Esophagus squamous epithelium (tissue), 5 donors: Measurements from ENCODE around the gene RASAL2. TPM values are rescaled to one million over a fixed set of nuclear protein-coding genes. Genes with fewer than 3 reads are reported as not detected.

Experiments
- DNase-seq: peaks from one replicate; lab custom pipeline; 2025; lab: John Stamatoyannopoulos, UW
- H3K27ac ChIP-seq, 4 donors: fragments of 200-600 bp; sonication (generic); one replicate each; pipeline ENCODE4 v1.5.1; 2016 to 2019; ENCODE audit warnings: mild to moderate bottlenecking in 1 of 4
- H3K27me3 ChIP-seq, 4 donors: fragments of 200-600 bp; sonication (generic); 1 replicate in 3 of 4; 2 replicates in 1 of 4; pipeline versions ENCODE4 v1.5.1 to v1.6.0; 2017 to 2021; ENCODE audit warnings: antibody characterized with exemption in 1 of 4
- H3K36me3 ChIP-seq, 3 donors: fragments of 200-600 bp; sonication (generic); one replicate each; pipeline ENCODE4 v1.5.1; 2016 to 2019
- H3K4me1 ChIP-seq, 3 donors: fragments of 200-600 bp; sonication (generic); one replicate each; pipeline ENCODE4 v1.5.1; 2017 to 2019
- H3K4me3 ChIP-seq, 4 donors: fragments of 200-600 bp; sonication (generic); 1 replicate in 3 of 4; 2 replicates in 1 of 4; pipeline ENCODE4 v1.5.1; 2016 to 2019; ENCODE audit warnings: mild to moderate bottlenecking in 2 of 4, moderate library complexity in 1 of 4
- H3K9me3 ChIP-seq, 3 donors: fragments of 200-600 bp; sonication (generic); one replicate each; pipeline ENCODE4 v1.5.1; 2016 to 2019
- POLR2A ChIP-seq, 4 donors: fragments of 450-650 bp; IDR thresholded peaks; one replicate each; pipeline ENCODE4 v1.6.1; 2017; ENCODE audit warnings: antibody characterized with exemption in 4 of 4, mild to moderate bottlenecking in 4 of 4, moderate library complexity in 3 of 4
- WGBS, 2 donors: methylation state at CpG; one replicate each; pipeline ENCODE4 v1.1.5; 2018; 5-methylcytosine and 5-hydroxymethylcytosine counted together
- intact Hi-C: fragments of 100-400 bp; cut with DNase I; formaldehyde crosslinking; loops from one replicate; pipeline ENCODE4 v1.15.0; 2022
- total RNA-seq, 4 donors: library from RNA; depleted of rRNA; stranded (reverse); fragments of >200 nt; gene quantifications; one replicate each; pipeline ENCODE4 v1.1.0, GENCODE V29; 2016
- TF ChIP-seq, protein P1 (sequence below), 6 experiments: fragments of 450-650 bp in 4 of 6; fragments of 200-600 bp in 2 of 6; sonication (generic) in 2 of 6; IDR thresholded peaks; one replicate each; pipeline ENCODE4 v1.5.1; 2016 to 2019; ENCODE audit warnings: antibody characterized with exemption in 6 of 6, mild to moderate bottlenecking in 4 of 6, moderate library complexity in 4 of 6
- donor health status: DM: yes; HTN: yes; CAD: no.

The RASAL2 gene
- total RNA-seq, 4 donors from 2014 or later = 20.4 to 29.8 (median 25.5) TPM

GRCh38 chr1:178168536-178168935 is 74.6 kb downstream of the RASAL2 start:
- H3K4me3 ChIP-seq = no peak overlapping the region
- WGBS, 2 donors = 79 to 87% methylated on average over 2 of the region's 2 CpGs
- no peak for DNase-seq
- H3K27ac ChIP-seq = no peak overlapping the region
- no peaks in the 10 kb centered on the region for H3K9me3 ChIP-seq
- H3K36me3 ChIP-seq = no peaks in the 10 kb centered on the region
- TF ChIP-seq, protein P1, sequence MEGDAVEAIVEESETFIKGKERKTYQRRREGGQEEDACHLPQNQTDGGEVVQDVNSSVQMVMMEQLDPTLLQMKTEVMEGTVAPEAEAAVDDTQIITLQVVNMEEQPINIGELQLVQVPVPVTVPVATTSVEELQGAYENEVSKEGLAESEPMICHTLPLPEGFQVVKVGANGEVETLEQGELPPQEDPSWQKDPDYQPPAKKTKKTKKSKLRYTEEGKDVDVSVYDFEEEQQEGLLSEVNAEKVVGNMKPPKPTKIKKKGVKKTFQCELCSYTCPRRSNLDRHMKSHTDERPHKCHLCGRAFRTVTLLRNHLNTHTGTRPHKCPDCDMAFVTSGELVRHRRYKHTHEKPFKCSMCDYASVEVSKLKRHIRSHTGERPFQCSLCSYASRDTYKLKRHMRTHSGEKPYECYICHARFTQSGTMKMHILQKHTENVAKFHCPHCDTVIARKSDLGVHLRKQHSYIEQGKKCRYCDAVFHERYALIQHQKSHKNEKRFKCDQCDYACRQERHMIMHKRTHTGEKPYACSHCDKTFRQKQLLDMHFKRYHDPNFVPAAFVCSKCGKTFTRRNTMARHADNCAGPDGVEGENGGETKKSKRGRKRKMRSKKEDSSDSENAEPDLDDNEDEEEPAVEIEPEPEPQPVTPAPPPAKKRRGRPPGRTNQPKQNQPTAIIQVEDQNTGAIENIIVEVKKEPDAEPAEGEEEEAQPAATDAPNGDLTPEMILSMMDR (IDR thresholded peaks at IDR 0.05) = no peak
- no peak for TF ChIP-seq POLR2A (IDR thresholded peaks at IDR 0.05)
- H3K27me3 ChIP-seq = no peaks in the 10 kb centered on the region
- intact Hi-C loops = no loop called here
- H3K4me1 ChIP-seq = no peaks in the 10 kb centered on the region

DNA sequence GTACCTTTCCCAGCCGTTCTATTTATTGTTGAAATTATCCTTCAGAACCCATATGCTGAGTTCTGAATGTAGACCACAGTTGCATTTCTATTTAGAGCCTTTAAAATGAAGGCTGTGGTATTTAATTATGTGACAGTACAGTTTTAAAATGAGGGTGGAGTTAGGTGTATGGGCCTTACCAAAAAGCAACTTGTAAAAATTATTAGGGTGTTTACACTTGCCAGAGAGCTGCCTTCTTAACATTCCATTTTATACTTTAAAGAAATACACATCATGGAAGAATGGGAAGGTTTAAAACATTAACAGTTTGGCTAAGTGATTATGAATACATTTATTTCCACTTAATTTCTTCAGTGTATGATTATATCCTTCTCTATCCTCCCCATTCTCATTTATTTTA is 75.7 kb downstream of the RASAL2 start:
- Histone ChIP-seq H3K4me1 (peaks cover 0 to 9% (median 0%) of the 10 kb centered on the region in 3 donors), H3K27ac (no peak overlapping the region), H3K4me3 (no peak overlapping the region), H3K9me3 (no peaks in the 10 kb centered on the region), H3K36me3 (no peaks in the 10 kb centered on the region), H3K27me3 (no peaks in the 10 kb centered on the region)
- TF ChIP-seq POLR2A (IDR thresholded peaks at IDR 0.05) = no peak
- TF ChIP-seq, protein P1 (IDR thresholded peaks at IDR 0.05) = no peak
- DNase-seq = no peak
- intact Hi-C loops = no loop called here
- WGBS, 2 donors = 74 to 82% methylated on average over 1 of the region's 1 CpG

GRCh38 chr1:178172939-178173338 is 79.0 kb downstream of the RASAL2 start:
- TF ChIP-seq POLR2A (IDR thresholded peaks at IDR 0.05) = no peak
- TF ChIP-seq, protein P1 (IDR thresholded peaks at IDR 0.05) = no peak
- intact Hi-C loops = no loop called here
- no peaks in the 10 kb centered on the region for H3K27me3 ChIP-seq
- peaks cover 0 to 11% (median 0%) of the 10 kb centered on the region in 3 donors for H3K4me1 ChIP-seq
- no peaks in the 10 kb centered on the region for H3K36me3 ChIP-seq
- H3K27ac ChIP-seq = no peak overlapping the region
- DNase-seq = no peak
- WGBS, 2 donors = 45 to 77% methylated on average over 3 of the region's 3 CpGs
- no peak overlapping the region for H3K4me3 ChIP-seq
- H3K9me3 ChIP-seq = no peaks in the 10 kb centered on the region

DNA sequence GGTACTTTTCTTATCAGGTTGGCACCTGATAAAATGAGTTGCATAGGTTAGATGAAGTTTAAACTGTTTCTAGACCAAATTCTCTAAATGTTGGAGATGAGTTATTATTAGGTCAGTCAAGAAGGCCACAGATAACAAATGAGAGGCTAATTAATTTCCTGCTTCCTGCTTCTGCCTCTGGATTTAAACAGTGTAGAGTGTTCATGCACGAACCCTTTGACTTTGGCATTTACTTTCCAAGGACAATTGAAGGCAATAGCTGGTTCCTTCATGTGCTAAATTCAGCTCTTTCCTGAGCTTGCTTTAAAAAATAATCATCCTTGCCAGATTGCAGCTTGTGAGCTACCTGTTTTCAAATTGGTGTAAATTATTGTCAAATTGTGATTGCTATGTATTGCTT is 80.6 kb downstream of the RASAL2 start:
- intact Hi-C loops = no loop called here

DNA sequence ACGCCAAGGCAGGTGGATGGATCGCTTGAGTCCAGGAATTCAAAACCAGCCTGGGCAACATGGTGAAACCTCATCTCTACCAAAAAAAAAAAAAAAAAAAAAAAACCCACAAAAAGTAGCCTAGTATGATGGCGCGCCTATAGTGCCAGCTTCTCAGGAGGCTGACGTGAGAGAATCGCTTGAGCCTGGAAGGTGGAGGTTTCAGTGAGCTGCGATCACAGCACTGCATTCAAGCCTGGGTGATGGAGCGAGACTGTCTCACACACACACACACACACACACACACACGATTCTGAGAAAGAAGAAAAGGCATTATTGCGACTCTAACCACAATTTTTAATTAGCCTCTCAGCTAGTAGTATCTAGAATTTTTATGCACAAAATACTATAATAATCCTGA is 86.5 kb downstream of the RASAL2 start:
- no peak for DNase-seq
- no peak overlapping the region for H3K4me3 ChIP-seq
- no peaks in the 10 kb centered on the region for H3K27me3 ChIP-seq
- intact Hi-C loops = no loop called here
- no peaks in the 10 kb centered on the region for H3K36me3 ChIP-seq
- H3K27ac ChIP-seq = no peak overlapping the region
- no peaks in the 10 kb centered on the region for H3K4me1 ChIP-seq
- no peak for TF ChIP-seq POLR2A (IDR thresholded peaks at IDR 0.05)
- TF ChIP-seq, protein P1 (IDR thresholded peaks at IDR 0.05) = no peak
- 84 to 94% methylated on average over 9 to 10 of the region's 10 CpGs for WGBS, 2 donors
- no peaks in the 10 kb centered on the region for H3K9me3 ChIP-seq

More for the DNA sequence above, 80.6 kb downstream of the RASAL2 start:
- WGBS, 2 donors = 35 to 71% methylated on average over 1 of the region's 1 CpG
- DNase-seq = no peak
- Histone ChIP-seq H3K27ac (no peak overlapping the region), H3K27me3 (no peaks in the 10 kb centered on the region), H3K36me3 (no peaks in the 10 kb centered on the region), H3K4me3 (no peak overlapping the region), H3K9me3 (no peaks in the 10 kb centered on the region), H3K4me1 (peaks cover 0 to 11% (median 0%) of the 10 kb centered on the region in 3 donors)
- no peak for TF ChIP-seq POLR2A (IDR thresholded peaks at IDR 0.05)
- TF ChIP-seq, protein P1 (IDR thresholded peaks at IDR 0.05) = no peak
